PC-9 (cell line): ENCODE results near the gene FAM90A1.
"Not testable (repeated sequence)": the region's sequence is repeated elsewhere in the genome, so short reads cannot be mapped to it uniquely, and the experiment has no call there.

Source experiments
- CTCF ChIP-seq: fragments of 200-600 bp; sonication (generic); conservative IDR thresholded peaks from 2 replicates; pipeline ENCODE4 v1.6.1; 2017; ENCODE audit warnings: mixed run types, antibody characterized with exemption, mild to moderate bottlenecking, moderate library complexity
- EZH2 ChIP-seq: fragments of 200-600 bp; sonication (generic); IDR thresholded peaks from 2 replicates; pipeline ENCODE4 v1.8.0; 2017; ENCODE audit warnings: antibody characterized with exemption, low read depth

GRCh38 chr12:8264236-8264635 is 36.8 kb upstream of the FAM90A1 start:
- TF ChIP-seq CTCF, EZH2: not testable (repeated sequence)
